ENCODE data around the gene HECTD3. TPM values are rescaled to one million over a fixed set of nuclear protein-coding genes. Genes with fewer than 3 reads are reported as not detected.
"Not testable (repeated sequence)": the region's sequence is repeated elsewhere in the genome, so short reads cannot be mapped to it uniquely, and the experiment has no call there.

The HECTD3 gene
- total RNA-seq, 1 experiment from 2014 or later: 12.6 TPM

DNA sequence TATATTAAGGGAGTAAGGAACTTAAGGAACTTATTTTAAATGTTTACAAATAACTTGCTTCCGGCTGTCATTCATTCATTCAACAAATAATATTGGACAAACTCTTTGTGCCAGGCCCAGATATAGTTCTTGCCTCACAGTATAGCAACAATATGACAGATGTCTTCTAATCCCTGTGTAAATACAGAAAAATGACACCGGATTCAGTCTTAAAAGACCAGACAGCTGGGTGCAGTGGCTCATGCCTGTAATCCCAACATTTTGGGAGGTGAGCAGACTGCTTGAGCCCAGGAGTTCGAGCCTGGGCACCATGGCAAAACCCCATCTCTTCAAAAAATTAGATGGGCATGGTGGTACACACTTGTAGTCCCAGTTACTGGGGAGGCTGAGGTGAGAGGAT, 48.4 kb downstream of the HECTD3 start:
- Mint-ChIP-seq H3K36me3 (ENCODE audit: insufficient read depth, unreplicated experiment) (no peaks in the 10 kb centered on the region), H3K27me3 (ENCODE audit: unreplicated experiment) (no peaks in the 10 kb centered on the region), H3K27ac (ENCODE audit: unreplicated experiment) (no peak overlapping the region), H3K9me3 (ENCODE audit: low read depth, unreplicated experiment) (no peaks in the 10 kb centered on the region), H3K4me1 (ENCODE audit: low read depth, unreplicated experiment) (no peaks in the 10 kb centered on the region), H3K4me3 (ENCODE audit: low read depth, unreplicated experiment) (no peak overlapping the region)
- BruUV-seq (replicated peaks): no TSS peak
- intact Hi-C loops (cut with micrococcal nuclease; ENCODE audit: unreplicated experiment): no loop called here
- CTCF ChIA-PET: interaction anchor here (0.6 to 0.7 kb wide), 2 partner anchors 30 to 234 kb away, joined by 3 to 5 read pairs; no protein-coding TSS in a partner anchor
- TF ChIP-seq, protein P1, sequence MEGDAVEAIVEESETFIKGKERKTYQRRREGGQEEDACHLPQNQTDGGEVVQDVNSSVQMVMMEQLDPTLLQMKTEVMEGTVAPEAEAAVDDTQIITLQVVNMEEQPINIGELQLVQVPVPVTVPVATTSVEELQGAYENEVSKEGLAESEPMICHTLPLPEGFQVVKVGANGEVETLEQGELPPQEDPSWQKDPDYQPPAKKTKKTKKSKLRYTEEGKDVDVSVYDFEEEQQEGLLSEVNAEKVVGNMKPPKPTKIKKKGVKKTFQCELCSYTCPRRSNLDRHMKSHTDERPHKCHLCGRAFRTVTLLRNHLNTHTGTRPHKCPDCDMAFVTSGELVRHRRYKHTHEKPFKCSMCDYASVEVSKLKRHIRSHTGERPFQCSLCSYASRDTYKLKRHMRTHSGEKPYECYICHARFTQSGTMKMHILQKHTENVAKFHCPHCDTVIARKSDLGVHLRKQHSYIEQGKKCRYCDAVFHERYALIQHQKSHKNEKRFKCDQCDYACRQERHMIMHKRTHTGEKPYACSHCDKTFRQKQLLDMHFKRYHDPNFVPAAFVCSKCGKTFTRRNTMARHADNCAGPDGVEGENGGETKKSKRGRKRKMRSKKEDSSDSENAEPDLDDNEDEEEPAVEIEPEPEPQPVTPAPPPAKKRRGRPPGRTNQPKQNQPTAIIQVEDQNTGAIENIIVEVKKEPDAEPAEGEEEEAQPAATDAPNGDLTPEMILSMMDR (IDR thresholded peaks at IDR 0.05; ENCODE audit: unreplicated experiment): no peak
- DNase-seq: no peak

DNA sequence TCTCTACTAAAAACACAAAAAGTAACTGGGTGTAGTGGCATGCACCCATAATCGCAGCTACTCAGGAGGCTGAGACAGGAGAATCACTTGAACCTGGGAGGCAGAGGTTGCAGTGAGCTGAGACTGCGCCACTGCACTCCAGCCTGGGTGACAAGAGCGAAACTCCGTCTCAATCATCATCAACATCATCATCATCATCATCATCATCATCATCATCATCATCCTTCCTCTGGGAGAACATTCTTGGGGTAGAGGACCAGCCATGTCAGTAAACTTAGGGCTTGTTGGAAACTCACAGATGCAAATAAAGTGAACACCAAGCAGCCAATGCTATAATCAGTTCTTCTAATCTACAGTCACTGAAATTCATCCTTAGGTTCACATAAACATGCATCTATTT, 49.1 kb downstream of the HECTD3 start:
- CTCF ChIA-PET; DNase-seq; H3K27me3 Mint-ChIP-seq (ENCODE audit: unreplicated experiment); H3K4me1 Mint-ChIP-seq (ENCODE audit: low read depth, unreplicated experiment); H3K9me3 Mint-ChIP-seq (ENCODE audit: low read depth, unreplicated experiment); H3K27ac Mint-ChIP-seq (ENCODE audit: unreplicated experiment); intact Hi-C loops (cut with micrococcal nuclease; ENCODE audit: unreplicated experiment); BruUV-seq (replicated peaks); H3K36me3 Mint-ChIP-seq (ENCODE audit: insufficient read depth, unreplicated experiment); H3K4me3 Mint-ChIP-seq (ENCODE audit: low read depth, unreplicated experiment): not testable (repeated sequence)

DNA sequence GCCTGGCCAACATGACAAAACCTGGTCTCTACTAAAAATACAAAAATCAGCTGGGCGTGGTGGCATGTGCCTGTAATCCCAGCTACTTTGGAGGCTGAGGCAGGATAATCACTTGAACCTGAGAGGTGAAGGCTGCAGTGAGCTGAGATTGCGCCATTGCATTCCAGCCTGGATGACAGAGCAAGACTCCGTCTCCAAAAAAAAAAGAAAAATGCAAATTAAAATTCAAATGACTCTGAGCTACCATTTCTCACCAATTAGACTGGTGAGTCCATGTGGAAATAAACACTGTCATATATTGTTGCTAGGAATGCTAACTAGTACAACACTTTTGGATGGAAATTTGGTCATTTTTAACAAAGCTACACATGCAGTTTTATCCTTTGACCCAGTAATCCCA, 53.6 kb downstream of the HECTD3 start:
- H3K4me3 Mint-ChIP-seq (ENCODE audit: low read depth, unreplicated experiment); BruUV-seq (replicated peaks); CTCF ChIA-PET; intact Hi-C loops (cut with micrococcal nuclease; ENCODE audit: unreplicated experiment); H3K9me3 Mint-ChIP-seq (ENCODE audit: low read depth, unreplicated experiment); H3K27me3 Mint-ChIP-seq (ENCODE audit: unreplicated experiment); H3K36me3 Mint-ChIP-seq (ENCODE audit: insufficient read depth, unreplicated experiment); DNase-seq; H3K27ac Mint-ChIP-seq (ENCODE audit: unreplicated experiment); H3K4me1 Mint-ChIP-seq (ENCODE audit: low read depth, unreplicated experiment): not testable (repeated sequence)

DNA sequence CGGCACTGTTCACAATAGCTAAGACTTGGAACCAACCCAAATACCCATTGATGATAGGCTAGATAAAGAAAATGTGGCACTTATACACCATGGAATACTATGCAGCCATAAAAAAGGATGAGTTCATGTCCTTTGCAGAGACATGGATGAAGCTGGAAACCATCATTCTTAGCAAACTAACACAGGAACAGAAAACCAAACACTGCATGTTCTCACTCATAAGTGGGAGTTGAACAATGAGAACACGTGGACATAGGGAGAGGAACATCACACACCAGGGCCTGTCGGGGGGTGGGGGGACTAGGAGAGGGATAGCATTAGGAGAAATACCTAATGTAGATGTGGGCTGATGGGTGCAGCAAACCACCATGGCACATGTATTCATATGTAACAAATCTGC, 55.0 kb downstream of the HECTD3 start:
- H3K27ac Mint-ChIP-seq (ENCODE audit: unreplicated experiment); H3K36me3 Mint-ChIP-seq (ENCODE audit: insufficient read depth, unreplicated experiment); BruUV-seq (replicated peaks); H3K27me3 Mint-ChIP-seq (ENCODE audit: unreplicated experiment); H3K9me3 Mint-ChIP-seq (ENCODE audit: low read depth, unreplicated experiment); CTCF ChIA-PET; H3K4me3 Mint-ChIP-seq (ENCODE audit: low read depth, unreplicated experiment); DNase-seq; H3K4me1 Mint-ChIP-seq (ENCODE audit: low read depth, unreplicated experiment); intact Hi-C loops (cut with micrococcal nuclease; ENCODE audit: unreplicated experiment): not testable (repeated sequence)

Other genes with a start within 250 kb of the HECTD3 start
- gene RPS8, start 235.8 kb downstream of the HECTD3 start, total RNA-seq (2022): 965 and 1,104 TPM in 2 replicates
- gene BEST4, start 223.2 kb downstream of the HECTD3 start, total RNA-seq (2022): 0.40 TPM in 1 of 2 replicates, not detected in the other
- 15.6 and 17.8 TPM in 2 replicates for gene PLK3, start 210.9 kb downstream of the HECTD3 start, total RNA-seq (2022)
- gene DYNLT4, start 204.0 kb downstream of the HECTD3 start, total RNA-seq (2022): 0.66 and 0.69 TPM in 2 replicates
- gene BTBD19, start 202.8 kb downstream of the HECTD3 start, total RNA-seq (2022): 5.2 and 5.9 TPM in 2 replicates
- 0.76 and 0.78 TPM in 2 replicates for gene PTCH2, start 168.1 kb downstream of the HECTD3 start, total RNA-seq (2022)
- 23.5 and 24.1 TPM in 2 replicates for gene EIF2B3, start 24.7 kb downstream of the HECTD3 start, total RNA-seq (2022)
- gene UROD, start 930 bp upstream of the HECTD3 start, total RNA-seq (2022): 40.4 and 50.3 TPM in 2 replicates
- gene ZSWIM5, start 195.3 kb upstream of the HECTD3 start, total RNA-seq (2022): 0.24 and 0.40 TPM in 2 replicates

Data from Calu3 (cell line).